ENCODE measurements around the gene SP100. TPM values are rescaled to one million over a fixed set of nuclear protein-coding genes. Genes with fewer than 3 reads are reported as not detected.
A peak's percentile ranks its signal among the peaks of the same experiment; 100 is the strongest.
"Not testable (repeated sequence)": the region's sequence is repeated elsewhere in the genome, so short reads cannot be mapped to it uniquely, and the experiment has no call there.

SP100 gene
- total RNA-seq, 2 donors from 2014 or later, result 139 to 220 TPM

DNA sequence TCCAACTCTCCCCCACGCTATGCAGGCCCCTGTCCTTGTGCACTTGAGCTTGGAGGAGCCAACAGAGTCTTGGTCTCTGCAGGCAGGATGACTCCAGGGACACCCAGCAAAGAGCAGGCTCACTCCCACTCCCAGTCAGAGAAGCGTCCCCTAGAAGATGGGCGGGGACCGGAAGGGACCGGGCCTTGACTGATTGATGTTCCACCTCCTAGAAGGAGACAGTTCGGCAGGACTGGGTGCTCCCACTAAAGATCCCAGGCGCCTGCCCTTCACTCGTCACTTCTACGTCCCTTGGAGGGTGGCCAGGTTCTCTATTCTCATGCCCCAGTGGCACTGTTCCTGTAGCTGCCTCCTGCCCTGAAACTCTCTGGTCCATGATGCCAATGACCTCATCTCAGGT is 3.2 kb upstream of the SP100 start:
- ATAC-seq (no peak), DNase-seq (ENCODE audit: low spot score in 2 of 2) (no peak)
- peak overlapping the region; percentile 41 to 98 for H3K27ac Mint-ChIP-seq
- H3K9me3 Mint-ChIP-seq, result no peaks in the 10 kb centered on the region
- H3K36me3 Mint-ChIP-seq, result peaks cover 24 to 42% of the 10 kb centered on the region in 2 donors

DNA sequence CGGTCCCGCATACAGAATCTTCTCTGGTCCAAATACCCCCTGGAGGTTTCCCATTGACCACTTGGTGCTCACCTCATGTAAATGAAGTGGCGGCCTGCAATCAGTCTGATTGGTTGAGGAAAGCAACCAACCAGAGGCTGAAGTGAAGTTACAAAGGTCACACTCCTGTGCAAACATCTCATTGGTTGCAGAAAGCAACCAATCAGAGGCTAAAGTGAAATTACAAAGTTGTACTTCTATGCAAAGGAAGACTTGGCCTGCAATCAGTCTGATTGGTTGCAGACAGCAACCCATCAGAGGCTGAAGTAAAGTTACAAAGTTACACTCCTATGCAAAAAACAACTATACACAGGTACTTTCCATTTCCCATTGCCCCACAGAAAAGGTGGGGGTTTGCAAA is 2.5 kb upstream of the SP100 start:
- no peaks in the 10 kb centered on the region for H3K9me3 Mint-ChIP-seq
- H3K36me3 Mint-ChIP-seq, result peaks cover 28 to 49% of the 10 kb centered on the region in 2 donors
- DNase-seq (ENCODE audit: low spot score in 2 of 2), result no peak
- no peak for ATAC-seq
- peak overlapping the region; percentile 98 to 100 for H3K27ac Mint-ChIP-seq

DNA sequence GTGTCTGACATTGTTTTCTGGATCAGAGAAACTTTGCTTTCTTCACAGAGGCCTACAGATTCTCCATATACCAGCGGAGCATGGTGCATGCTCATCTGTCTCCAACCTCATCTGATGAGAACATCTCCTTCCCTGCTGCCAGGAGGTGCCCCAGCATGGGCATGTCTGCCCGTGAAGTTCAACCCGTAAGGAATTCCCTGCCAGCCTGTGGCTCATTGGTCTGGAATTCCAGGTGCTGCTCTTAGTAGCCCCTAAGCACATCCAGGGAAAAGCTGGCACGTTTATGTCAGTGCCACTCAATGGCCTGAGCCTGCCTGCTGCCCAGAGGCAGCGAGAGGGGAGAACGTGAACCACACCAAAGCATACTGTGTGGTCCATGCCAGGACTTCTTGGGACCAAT is 1.7 kb upstream of the SP100 start:
- Mint-ChIP-seq H3K36me3 (peaks cover 32 to 57% of the 10 kb centered on the region in 2 donors), H3K27ac (peak overlapping the region; percentile 98 to 100), H3K9me3 (no peaks in the 10 kb centered on the region)
- no peak for DNase-seq (ENCODE audit: low spot score in 2 of 2)
- ATAC-seq, result no peak

DNA sequence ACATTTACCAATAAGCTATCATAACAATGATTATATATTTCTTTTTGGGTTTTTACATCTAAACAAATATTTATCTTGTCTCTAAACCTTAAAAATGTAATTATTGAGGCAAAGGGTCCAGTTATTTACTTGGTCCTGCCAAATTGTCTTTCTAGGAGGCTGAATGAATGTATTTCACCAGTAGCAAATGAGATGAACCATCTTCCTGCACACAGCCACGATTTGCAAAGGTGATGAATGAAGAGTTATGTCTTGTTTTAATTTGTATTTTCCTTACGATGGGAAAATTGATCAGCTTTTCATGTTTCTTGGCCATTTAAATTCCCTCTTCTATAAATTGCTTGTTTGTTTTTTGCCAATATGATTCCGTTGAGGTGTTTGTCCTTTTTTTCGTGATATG is 1.4 kb downstream of the SP100 start:
- H3K27ac Mint-ChIP-seq, result peak overlapping the region; percentile 85
- DNase-seq (ENCODE audit: low spot score in 2 of 2) (no peak), ATAC-seq (no peak)
- no peaks in the 10 kb centered on the region for H3K9me3 Mint-ChIP-seq
- peaks cover 24 to 71% of the 10 kb centered on the region in 2 donors for H3K36me3 Mint-ChIP-seq

DNA sequence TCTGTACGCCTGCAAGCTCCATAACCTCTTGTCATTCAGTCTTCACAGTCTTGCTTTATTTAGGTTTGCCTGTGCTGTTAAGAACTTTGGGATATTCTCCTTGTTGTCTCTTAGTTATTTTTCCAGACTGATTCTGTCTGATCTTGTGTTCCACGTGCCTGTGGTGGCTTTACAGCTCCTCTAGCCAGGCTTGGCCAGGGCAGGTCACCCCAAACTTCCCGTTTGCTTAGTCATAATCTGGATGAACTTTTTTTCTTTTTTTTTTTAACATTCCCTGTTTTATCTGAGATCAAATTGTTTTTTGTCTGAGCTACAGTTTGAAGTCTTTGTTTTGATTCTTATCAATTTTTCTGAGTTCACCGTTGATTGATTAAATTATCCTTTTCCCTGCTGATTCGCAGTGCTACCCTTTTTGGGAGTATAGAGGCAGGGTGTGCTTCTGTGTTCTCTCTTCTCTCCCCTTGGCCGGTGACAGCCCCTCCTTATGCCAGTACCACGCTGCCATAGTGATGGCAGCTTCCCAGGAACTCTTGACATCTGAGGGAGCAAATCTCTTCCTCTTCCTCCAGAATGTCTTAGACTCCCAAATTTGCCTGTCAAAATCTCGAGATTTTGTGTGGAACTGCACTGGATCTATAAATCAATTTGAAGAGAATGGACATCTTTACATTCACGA is 2.5 kb downstream of the SP100 start:
- Mint-ChIP-seq H3K27ac (peak overlapping the region; percentile 85 to 89), H3K36me3 (peaks cover 28 to 78% of the 10 kb centered on the region in 2 donors), H3K9me3 (no peaks in the 10 kb centered on the region)
- ATAC-seq (no peak), DNase-seq (ENCODE audit: low spot score in 2 of 2) (no peak)

DNA sequence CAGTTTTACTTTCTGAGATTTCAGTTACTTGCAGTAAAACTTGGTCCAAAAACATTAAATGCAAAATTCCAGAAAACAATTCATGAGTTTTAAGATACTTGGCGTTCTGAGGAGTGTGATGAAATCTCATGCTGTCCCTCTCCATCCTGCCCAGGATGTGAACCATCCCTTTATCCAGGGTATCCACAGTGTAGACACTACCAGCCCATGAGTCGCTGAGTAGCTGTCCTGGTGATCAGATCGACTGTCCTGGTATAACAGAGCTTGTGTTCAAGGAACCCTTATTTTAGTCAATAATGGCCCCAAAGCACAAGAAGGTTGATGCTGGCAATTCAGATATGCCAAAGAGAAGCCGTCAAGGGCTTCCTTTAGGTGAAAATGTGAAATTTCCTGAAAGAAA is 3.2 kb downstream of the SP100 start:
- Mint-ChIP-seq H3K36me3 (peaks cover 35 to 81% of the 10 kb centered on the region in 2 donors), H3K27ac (peak overlapping the region in 1 of 2 donors; percentile 85), H3K9me3 (no peaks in the 10 kb centered on the region)
- DNase-seq (ENCODE audit: low spot score in 2 of 2) (no peak), ATAC-seq (no peak)

DNA sequence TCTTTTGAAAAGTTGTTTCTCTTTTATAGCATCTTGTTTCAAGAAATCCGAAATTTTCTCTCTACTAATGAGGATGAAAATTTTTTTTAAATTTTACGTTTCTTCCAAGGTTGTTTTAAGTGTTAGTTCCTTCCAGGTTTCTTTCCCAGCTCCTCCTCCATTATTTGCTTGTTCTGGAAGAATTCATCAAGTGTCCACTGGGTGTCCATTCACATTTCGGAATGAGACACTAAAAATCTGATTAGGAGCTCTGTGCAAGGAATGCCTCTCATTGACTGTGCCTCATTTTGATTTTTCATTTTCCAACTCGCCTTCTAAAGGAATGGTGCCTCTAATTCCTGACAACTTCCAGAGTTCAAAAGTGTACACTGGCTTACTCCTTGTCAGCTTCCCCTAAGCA is 6.1 kb downstream of the SP100 start:
- Mint-ChIP-seq H3K27ac (no peak overlapping the region), H3K36me3 (peaks cover 31 to 79% of the 10 kb centered on the region in 2 donors), H3K9me3 (no peaks in the 10 kb centered on the region)
- DNase-seq (ENCODE audit: low spot score in 2 of 2) (no peak), ATAC-seq (no peak)

DNA sequence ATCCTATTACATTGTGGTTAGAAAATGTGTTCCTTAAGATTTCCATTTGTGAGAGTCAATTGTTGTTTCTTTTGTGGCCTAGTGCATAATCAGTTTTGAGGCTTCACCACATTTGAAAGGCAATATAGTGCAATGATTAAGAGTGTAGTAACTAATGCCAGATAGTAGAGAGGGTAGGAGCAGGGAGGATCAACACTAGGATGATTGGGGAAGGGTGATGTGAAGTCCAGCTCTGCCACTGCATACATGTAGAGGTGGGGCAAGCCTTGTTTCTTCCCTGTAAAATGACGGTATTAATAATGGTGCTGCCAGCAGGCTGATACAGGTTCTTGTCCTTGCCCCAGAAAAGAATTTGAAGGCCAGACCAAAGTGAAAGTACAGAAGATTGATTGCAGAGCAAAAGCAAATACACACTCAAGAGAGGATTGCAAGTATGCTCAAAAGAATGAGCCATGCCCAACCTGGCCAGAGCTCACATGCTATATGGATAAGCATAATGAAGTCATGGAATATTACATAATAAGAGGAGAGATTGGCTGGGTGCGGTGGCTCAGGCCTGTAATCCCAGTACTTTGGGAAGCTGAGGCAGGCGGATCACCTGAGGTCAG is 8.0 kb downstream of the SP100 start:
- Mint-ChIP-seq H3K36me3 (peaks cover 34 to 79% of the 10 kb centered on the region in 2 donors), H3K27ac (peak overlapping the region; percentile 19 to 78), H3K9me3 (no peaks in the 10 kb centered on the region)
- DNase-seq (ENCODE audit: low spot score in 2 of 2) (no peak), ATAC-seq (no peak)

DNA sequence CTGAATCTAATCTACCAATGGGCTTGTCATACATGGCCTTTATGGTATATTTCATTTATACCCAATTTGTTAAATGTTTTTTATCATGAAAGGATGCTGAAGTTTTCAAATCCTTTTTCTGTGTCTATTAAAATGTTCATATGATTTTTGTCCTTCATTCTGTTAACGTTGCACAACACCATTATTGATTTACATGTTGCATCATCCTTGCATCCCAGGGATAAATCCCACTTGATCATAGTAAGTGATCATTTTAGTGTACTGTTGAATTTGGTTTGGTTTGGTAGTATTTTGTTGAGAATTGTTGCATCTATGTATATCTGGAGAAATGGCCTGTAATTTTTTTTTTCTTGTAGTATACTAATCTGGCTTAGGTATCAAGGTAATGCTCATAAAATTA is 9.4 kb downstream of the SP100 start:
- DNase-seq (ENCODE audit: low spot score in 2 of 2) (no peak), ATAC-seq (no peak)
- H3K9me3 Mint-ChIP-seq, result peaks cover 0 to 5% of the 10 kb centered on the region in 2 donors
- peaks cover 43 to 89% of the 10 kb centered on the region in 2 donors for H3K36me3 Mint-ChIP-seq
- no peak overlapping the region for H3K27ac Mint-ChIP-seq

DNA sequence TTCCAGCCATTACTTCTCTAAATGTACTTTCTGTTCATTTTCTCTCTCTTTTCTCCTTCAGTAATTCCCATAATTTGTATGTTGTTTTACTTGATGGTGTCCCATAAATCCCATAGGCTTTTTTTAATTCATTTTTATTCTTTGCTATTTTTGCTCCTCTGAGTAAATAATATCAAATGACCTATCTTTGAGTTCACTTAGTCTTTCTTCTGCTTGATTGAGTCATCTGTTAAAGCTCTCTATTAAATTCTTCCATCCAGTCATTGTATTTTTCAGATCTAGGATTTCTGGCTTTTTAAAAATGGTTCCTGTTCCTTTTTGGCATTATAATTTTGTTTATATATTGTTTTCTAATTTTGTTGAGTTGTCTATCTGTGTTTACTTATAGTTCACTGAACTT is 13.5 kb downstream of the SP100 start:
- Mint-ChIP-seq H3K36me3 (peaks cover 34 to 80% of the 10 kb centered on the region in 2 donors), H3K27ac (no peak overlapping the region), H3K9me3 (peaks cover 0 to 5% of the 10 kb centered on the region in 2 donors)
- no peak for ATAC-seq
- no peak for DNase-seq (ENCODE audit: low spot score in 2 of 2)

DNA sequence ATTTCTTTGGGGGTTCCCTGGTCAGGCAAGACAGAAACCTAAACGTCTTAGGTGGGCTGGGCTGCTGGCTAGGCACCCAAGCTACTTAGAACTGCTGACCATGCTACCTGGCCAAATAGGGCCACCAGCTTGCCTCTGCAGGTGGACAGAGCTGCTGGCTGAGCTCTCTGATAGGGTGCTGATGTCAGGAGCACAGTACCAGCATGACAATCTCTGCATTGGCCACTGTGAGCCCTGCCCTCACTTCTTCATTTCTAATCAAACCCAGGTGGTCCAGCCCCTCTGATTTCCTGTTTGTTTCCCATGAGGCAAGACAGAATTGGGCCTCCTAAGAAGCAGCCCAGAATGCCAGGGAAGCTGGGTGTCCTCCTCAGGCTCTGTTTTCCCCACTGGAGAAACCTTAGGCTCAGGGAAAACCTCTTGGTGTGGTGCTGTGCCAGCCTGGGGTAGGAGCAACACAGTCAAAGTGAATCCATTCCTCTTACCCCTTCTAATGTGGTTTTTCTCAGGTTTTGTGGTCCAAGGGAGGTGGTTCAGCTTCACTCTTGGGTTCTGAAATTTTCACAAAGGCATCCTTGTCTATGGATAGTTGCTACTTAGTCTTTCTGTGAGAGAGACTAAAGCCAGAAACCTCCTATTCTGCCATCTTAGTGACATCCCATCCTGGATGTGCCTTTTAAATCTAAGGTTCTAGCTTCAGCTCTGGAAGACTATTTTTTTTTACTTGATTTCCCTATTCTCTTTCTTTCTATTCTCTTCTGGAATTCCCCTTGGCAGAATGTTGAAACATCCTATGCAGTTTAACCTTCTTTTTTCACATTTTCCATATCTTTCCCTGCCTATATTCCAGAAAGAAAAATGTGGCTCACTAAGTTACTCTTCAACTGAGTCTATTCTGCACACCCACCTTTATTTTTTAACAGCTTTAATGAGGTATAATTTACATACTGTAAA is 15.2 kb downstream of the SP100 start:
- Mint-ChIP-seq H3K9me3 (peaks cover under 1 to 9% of the 10 kb centered on the region in 2 donors), H3K27ac (peak overlapping the region in 1 of 2 donors; percentile 57), H3K36me3 (peaks cover 34 to 86% of the 10 kb centered on the region in 2 donors)
- ATAC-seq, result peak; percentile 80 to 86
- no peak for DNase-seq (ENCODE audit: low spot score in 2 of 2)

DNA sequence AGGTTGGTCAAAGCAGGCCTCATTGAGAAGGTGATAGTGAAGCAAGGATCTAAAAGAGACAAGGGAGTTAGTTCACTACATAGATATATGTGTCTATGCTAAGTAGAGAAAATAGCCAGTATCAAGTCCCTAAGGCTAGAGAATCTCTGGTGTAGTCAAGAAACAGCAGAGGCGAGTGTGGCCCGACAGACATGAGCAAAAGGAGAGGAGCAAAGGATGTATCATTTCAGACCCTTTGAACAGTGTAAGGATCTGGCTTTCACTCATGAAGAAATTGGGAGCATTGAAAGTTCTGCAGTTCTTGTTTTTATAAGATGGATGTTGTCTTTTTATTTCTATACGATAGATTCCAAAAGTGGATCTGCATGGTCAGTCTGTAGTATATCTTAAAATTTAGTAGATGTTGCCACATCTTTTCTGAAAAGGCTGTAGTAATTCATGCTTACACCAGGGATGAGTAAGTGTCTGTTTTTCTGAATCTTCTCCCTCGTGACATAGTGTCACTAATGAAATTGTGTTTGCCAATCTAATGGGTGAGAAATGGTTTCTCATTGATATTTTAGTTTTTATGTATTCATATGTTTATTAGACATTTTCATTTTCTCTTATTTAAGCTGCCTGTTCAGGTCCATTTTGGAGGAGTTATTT is 18.8 kb downstream of the SP100 start:
- Mint-ChIP-seq H3K9me3 (peaks cover 4 to 8% of the 10 kb centered on the region in 2 donors), H3K36me3 (peaks cover 18 to 84% of the 10 kb centered on the region in 2 donors), H3K27ac (no peak overlapping the region)
- peak in 1 of 2 donors; percentile 32 for ATAC-seq
- DNase-seq (ENCODE audit: low spot score in 2 of 2), result no peak

DNA sequence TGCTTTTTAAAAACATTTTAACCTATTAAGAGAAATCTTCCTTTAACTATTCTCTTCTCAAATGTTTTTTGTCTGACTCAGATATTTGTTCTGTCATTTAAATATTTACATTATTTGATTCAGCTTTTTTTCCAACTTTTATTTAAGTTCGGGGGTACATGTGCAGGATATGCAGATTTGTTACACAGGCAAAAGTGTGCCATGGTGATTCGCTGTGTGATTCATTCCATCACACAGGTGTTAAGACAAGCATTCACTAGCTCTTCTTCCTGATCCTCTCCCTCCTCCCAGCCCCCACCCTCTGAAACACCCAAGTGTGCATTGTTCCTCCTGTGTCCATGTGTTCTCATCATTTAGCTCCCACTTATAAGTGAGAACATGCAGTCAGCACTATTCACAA is 19.4 kb downstream of the SP100 start:
- Mint-ChIP-seq H3K9me3 (peaks cover 4 to 8% of the 10 kb centered on the region in 2 donors), H3K27ac (no peak overlapping the region), H3K36me3 (peaks cover 13 to 80% of the 10 kb centered on the region in 2 donors)
- ATAC-seq (peak in 1 of 2 donors; percentile 51), DNase-seq (ENCODE audit: low spot score in 2 of 2) (no peak)

DNA sequence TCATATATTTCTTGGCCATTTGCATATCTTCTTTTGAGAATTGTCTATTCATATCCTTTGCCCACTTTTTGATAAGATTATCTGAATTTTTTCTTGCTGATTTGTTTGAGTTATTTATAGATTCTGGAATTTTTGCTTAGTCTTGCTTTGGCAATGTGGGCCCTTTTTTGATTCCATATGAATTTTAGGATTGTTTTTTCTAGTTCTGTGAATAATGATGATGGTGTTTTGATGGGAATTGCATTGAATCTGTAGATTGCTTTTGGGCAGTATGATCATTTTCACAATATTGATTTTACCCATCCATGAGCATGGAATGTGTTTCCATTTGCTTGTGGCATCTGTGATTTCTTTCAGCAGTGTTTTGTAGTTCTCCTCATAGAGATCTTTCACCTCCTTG is 23.1 kb downstream of the SP100 start:
- H3K36me3 Mint-ChIP-seq, result peaks cover 10 to 64% of the 10 kb centered on the region in 2 donors
- not testable (repeated sequence) for DNase-seq (ENCODE audit: low spot score in 2 of 2); ATAC-seq; H3K9me3 Mint-ChIP-seq
- H3K27ac Mint-ChIP-seq, result peak overlapping the region in 1 of 2 donors; percentile 84

DNA sequence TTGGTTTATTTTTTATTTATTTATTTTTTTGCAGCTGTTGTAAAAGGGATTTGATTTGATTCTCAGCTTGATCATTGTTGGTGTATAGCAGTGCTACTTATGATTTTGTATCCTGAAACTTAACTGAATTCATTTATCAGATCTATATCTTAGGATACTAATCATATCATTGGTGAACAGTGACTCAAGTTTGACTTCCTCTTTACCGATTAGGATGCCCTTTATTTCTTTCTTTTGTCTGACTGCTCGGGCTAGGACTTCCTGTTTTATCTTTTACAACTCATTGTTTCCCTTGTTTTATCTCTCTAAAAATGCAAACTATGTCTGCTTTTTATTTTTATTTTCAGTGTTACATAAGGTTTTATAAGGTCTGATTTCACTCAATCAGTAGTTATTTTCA is 23.6 kb downstream of the SP100 start:
- ATAC-seq (no peak), DNase-seq (ENCODE audit: low spot score in 2 of 2) (no peak)
- H3K27ac Mint-ChIP-seq, result peak overlapping the region; percentile 7 to 84
- peaks cover 4 to 8% of the 10 kb centered on the region in 2 donors for H3K9me3 Mint-ChIP-seq
- peaks cover 10 to 64% of the 10 kb centered on the region in 2 donors for H3K36me3 Mint-ChIP-seq

DNA sequence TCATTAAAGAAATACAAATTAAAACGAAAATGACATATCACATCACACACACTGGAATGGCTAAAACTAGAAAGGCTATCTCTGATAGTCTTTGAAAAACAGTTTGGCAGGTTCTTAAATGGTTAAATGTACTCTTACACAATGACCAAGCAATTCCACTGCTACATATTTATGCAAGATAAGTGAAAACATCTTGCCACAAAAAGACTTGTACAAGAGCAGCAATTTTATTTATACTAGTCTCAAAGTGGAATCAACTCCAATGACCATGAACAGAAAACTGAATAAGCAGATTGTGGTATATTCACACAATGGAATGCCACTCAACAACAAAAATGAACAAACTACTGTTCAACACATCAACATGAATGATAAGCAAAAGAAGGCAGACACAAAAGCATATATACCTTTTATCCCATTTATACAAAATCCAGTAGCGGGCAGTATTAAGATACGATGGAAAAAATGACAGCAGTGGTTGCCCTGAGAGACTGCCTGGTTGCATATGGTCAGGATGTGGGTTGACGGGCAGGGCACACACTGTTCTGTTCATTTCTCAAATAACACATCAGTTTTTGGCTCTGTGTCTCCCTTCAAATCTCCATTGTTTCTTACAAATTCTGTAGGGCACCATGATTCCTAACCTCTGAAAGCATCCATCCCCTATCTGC is 25.4 kb downstream of the SP100 start:
- no peak for DNase-seq (ENCODE audit: low spot score in 2 of 2)
- ATAC-seq, result peak; percentile 85 to 87
- peak overlapping the region in 1 of 2 donors; percentile 58 for H3K27ac Mint-ChIP-seq
- H3K9me3 Mint-ChIP-seq, result peaks cover 2 to 3% of the 10 kb centered on the region in 2 donors
- peaks cover 10 to 56% of the 10 kb centered on the region in 2 donors for H3K36me3 Mint-ChIP-seq
